UCSD-AML1 (cell line): Measurements from ENCODE around the gene ME2.
"Not testable (repeated sequence)": the region's sequence is repeated elsewhere in the genome, so short reads cannot be mapped to it uniquely, and the experiment has no call there.

Experiments
- DNase-seq: peaks from one replicate; lab custom pipeline; 2025; ENCODE audit not compliant: unreplicated experiment; lab: John Stamatoyannopoulos, UW

ME2 gene

DNA sequence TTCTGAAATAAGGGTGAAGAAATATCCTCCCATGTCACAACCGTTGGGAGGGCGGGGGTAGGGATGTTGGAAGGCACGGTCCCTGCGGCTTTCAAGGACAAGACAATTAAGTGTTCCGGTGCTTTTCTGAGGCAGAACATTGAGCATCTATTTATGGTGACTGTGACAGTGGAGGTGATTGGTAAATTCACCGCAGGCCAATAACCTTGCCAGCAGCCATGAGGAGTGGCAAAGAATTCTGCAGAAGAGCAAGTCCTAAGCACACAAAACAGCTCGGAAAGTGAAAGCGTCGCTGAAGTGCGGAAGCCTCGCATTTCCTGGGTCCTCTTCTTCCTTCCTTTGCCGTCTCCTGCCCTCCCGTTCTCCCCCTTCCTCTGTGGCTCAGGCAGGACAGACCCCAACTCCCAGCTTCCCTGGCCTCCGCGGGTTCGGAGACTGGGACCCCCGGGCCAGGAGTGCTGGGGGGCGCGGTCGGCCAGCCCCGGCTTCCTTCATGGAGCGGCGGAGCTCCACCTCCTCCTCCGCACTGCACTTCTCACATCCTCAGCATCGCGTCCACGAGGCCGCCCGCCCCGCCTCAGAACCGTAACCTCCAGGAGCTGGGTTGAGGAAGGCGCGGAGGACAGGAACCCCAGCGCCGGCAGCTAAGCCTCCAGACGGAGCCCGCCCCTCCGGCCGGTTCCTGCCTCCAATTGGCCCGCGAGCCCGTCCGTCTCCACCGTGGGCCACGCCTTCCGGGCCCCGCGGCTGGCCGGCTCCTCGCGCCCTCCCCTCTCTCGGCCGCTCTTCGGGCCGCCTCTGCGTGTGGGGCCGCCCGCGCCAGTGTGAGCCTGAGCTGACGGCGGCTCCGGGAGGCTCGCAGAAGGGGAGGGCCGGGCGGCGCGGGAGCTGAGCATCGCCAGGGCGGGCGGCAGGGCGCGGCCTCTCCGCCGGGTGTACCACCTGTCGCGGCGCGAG is at the start of gene ME2:
Gene ME2, plus strand, starts transcription at position 774 of the 957 bp plus-strand sequence. CDS start 16,703 bp downstream, outside the sequence.
- DNase-seq, result peak; percentile 97

DNA sequence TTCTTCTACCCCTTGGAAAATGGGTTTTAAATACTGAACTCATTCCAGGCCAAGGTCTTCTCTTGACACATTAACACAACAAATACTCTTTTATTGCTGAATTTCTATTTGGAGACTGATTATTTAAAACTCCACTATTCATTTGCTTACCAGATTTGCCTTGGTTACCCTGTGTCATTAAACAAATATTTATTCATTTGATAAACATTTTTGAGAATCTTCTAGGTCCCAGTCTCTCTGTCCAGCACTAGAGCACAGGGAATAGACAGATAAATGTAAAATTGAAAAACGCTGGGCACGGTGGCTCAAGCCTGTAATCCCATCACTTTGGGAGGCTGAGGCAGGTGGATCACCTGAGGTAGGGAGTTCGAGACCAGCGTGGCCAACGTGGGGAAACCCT is 49.3 kb upstream of the ME2 start:
- no peak for DNase-seq

DNA sequence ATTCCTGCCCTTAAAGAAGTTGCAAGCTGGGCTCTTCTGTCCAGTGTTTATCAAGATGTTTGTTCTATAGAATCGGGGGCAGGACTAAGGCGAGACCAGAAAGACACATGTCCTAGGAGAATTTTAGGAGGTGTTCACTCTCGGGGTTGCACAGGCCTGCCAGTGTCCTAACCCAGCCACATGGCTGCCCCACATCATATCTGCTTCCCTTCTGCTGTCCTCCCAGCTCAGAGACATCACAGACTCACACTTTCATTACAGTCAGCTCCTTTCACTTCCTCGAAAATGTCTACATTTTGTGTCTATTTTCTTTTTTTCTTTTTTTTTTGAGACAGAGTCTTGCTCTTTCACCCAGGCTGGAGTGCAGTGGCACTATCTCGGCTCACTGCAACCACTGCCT is 48.4 kb upstream of the ME2 start:
- DNase-seq, result no peak

DNA sequence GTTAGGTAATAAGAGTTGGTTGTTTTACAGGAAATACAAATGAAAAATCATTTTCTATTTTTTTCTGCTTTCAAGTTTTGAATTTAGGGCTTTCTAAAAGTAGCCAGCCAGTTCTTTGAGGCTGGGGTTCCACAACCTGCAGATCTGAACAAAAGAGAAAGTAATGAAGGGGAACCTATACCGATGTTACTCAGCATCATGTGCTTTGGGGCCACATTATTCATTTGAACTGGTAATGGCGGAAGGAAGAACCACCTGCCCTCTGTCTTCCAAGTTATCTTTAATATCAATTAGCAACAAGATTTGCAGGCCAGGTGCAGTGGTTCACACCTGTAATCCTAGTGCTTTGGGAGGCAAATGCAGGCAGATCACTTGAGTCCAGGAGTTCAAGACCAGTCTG is 46.2 kb upstream of the ME2 start:
- no peak for DNase-seq

DNA sequence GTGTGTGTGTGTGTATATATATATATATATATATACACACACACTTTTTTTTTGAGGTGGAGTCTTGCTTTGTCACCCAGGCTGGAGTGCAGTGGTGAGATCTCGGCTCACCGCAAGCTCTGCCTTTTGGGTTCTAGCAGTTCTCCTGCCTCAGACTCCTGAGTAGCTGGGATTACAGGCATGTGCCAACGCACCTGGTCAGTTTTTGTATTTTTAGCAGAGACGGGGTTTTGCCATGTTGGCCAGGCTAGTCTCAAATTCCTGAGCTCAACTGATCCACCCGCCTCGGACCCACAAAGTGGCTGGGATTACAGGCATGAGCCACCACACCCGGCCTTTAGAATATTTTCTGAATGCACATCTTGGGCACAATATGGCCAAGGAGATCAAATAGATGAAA is 45.4 kb upstream of the ME2 start:
- not testable (repeated sequence) for DNase-seq

DNA sequence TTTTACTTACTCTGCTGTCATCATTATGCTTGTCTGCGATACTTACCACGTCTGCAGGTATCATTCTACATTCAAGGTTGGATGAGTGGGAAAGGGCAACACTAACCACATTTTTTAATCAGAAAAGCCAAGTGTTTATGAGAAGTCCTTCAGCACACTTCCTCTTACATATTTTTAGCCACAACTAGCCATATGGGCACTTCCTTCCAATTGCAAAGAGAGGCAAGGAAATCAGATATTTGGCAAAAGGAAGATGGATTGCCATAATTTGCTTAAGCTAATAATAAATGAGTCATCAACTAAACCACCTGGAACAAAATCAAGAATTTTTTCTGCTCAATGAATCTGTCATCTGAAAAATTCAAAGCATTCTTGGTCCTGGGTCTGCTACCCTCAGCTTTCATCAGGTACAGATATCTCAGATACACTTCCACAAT is 42.4 kb upstream of the ME2 start:
- DNase-seq, result no peak

DNA sequence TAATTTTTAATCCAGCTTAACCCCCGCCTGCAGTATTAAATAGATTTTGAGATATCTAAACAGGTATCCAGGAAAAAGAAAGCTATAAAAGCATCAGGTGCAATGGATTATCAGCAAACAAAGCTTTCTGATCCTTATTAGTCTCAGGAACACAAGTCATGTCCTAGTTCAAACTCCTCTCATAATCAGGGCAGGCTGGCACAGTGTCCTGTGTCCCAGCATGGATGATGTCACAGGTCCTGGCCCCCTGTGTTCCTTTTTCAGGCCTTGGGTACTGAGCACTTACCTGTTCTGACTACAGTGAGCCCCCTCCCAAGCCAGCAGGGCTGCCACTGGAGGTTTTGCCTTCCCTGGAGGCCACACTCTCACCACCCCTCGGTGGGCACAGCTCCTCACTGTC is 39.6 kb upstream of the ME2 start:
- no peak for DNase-seq

DNA sequence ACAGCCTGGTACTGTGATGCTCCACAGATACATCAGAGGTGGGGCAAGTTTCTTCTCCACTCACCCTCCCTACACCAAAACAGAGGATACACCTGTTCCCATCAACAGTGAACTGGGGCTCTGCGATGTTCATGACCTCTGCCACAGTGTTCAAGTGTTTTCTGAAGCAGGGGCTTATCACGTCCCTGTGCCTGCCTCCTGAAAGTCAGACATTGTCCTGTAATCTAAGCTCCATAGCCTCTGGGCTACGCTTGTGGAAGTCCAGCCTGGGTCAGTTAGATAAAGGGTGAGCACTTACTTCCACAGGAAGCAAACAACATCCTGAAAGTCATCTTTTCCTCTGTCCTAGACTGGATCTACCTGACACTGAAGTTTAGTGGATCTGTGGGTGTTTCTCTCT is 38.9 kb upstream of the ME2 start:
- DNase-seq, result no peak

DNA sequence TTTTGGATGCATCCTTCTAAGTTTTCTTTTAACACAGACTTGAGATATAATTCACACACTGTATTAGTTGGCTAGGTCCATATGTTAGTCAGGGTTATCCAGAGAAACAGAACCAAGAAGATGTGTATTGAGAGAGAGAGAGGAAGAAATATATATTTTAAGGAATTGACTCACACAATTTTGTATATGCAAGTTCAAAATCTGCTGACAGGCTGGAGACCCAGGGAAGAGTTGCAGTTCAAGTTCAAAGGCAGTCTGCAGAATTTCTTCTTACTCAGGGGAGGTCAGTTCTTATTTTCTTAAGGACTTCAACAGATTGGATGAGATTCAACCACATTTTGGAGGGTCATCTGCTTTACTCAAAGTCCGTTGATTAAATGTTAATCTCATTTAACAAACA is 36.1 kb upstream of the ME2 start:
- DNase-seq, result no peak

DNA sequence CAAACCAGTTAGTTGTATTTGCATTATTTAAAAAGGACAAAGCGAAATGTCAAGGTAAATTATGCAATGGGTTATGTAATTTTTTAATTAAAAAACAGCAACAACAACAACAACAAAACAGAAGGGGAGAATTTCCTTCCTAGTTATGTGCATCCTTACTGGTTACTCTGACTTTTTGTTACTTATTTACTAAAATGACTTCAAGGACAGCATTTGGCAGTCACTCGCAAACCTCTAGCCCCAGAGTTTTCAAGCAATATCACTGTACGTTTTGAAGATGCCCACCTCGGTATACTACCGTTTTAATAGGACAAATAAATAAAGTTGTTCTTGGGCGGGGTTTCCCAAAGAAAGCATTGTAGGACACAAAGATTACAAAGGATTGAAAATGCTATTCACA is 34.4 kb upstream of the ME2 start:
- DNase-seq, result no peak

DNA sequence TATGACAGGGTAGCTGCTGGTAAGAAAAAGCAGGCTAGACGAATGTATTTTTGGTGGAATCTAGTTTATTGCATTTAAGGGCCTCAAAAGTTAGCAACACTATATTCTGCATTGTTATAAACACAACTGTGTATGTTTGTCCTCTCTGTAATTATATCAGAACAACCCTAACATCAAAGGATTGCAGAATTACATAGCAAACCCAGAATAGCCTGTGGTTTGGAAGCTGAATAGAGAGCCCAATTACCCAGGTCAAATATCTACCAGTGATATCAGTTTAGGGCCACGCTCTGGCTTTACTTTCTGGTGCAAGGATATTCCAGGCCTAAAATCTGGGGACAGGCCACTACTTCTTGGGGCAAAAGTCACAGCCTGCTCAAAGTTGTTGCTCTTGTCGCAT is 34.0 kb upstream of the ME2 start:
- DNase-seq, result no peak

DNA sequence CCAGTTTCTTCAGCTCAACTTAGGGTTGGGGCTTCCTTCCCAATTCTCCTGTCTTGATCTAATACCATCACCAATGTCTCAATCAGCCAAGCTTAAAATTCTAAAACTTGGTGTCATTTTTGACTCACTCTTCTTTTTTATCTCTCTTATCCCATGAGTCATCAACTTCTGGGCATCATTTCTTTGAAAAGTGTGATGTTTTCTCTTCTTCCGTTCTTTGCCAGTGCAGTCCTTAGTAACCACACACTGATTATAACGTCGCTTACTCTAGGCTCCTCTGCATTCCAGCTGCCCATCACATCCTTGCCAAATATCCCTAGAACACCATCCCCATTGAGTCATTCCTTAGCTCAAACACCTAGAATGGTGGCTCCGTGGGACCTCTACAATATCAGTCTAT is 31.7 kb upstream of the ME2 start:
- no peak for DNase-seq

DNA sequence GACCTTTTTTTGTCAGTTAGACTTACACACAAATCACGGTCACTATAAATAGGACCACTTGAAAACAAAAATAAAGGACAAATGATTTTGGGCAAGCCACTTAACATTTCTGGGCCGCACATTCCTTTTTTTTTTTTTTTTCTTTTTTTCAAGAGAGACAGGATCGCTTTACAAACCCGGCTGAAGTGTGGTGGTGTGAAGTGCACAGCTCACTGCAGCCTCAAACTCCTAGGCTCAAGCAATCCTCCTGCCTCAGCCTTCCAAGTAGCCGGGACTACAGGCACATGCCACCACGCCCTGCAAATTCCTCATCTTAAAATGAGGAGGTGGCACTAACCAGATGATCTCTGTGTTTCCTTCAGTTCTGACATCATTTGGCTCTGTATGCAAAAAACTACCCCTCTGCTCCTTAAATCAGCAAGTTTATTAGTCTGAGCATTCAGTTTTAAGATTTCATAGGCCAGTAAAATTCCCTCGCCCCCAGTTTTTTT is 30.8 kb upstream of the ME2 start:
- DNase-seq, result no peak

DNA sequence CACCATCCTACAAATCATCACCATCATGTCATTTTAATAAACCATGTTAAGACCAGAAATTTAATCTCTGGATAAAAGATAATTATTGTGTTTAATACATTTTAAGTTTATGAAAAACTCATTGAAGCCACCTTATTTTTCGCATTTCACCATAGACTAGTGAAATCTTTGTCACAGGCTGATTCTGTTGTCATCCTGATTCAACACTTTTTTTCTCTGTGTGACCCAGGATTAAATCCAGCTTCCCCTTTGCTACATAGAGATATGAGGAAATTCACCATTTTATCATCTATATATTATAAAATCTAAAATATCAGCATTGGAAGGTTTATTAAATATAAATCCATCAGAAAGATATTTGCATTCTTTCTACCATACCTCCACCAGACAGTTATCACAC is 29.9 kb upstream of the ME2 start:
- no peak for DNase-seq

DNA sequence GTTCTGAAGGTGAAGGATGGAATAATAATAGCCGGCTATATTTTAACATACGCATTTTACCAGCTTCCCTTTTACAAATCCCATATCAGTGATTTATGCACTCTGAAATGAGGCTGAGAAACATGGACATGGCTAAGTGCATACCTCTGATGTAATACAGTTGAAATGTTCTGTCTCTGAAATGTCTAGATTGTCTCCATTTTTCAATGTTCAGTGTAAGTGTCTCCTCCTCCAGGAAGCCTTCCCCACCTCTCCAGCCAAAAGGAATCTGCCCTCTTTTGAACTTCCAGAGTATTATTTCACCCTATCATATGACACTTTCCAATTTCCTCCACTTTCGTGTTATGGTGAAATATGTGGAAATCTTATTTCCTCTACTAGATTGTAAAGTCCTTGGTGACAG is 29.5 kb upstream of the ME2 start:
- no peak for DNase-seq

DNA sequence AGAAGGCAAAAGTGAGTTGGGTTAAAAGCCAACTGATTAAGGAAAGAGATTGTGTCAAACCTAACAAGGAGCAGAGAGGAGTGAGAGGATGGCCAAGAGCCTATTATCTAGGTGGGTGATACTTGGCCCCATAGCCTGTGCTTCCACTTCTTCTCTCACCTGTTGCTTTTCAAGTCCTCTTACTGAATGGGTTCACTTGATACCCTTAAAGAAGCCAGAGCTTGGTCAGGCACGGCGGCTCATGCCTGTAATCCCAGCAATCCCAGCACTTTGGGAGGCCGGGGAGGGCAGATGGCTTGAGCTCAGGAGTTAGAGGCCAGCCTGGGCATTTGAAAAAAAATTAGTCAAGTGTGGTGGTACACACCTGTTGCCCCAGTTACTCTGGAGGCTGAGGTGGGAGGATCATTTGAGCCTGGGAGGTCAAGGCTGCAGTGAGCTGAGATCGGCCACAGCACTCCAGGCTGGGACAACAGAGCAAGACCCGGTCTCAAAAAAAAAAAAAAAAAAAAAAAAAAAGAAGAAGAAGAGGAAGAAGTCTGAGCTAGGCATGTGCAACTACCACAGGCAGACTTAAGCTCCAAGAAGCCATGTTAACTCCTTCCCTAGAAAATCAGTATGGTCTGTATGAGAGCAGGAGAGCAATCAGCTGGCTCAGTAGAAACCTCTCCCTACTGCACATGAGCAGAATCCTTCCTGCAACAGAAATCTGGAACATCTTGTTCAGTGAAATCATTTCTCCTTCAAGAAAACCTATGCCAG is 28.4 kb upstream of the ME2 start:
- DNase-seq, result no peak

DNA sequence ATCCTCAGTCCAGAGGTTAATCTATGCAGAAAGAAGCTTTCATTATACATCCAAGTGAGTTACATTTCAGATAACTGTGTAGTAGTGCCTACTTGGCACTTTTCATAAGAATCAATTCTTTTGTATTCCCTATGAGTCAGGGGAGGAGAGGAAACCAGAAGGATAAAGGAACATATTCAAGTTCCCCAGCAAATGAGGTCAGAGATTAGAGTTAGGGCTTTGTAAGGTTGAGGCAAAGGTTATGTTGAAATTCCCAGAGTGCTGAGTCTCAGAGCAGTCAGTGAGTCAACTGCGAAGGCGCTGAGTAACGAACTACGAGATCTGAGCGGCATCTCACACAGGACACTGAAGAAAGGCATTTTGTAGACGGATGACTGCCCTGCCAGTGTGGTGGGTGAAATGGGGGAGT is 25.1 kb upstream of the ME2 start:
- no peak for DNase-seq

DNA sequence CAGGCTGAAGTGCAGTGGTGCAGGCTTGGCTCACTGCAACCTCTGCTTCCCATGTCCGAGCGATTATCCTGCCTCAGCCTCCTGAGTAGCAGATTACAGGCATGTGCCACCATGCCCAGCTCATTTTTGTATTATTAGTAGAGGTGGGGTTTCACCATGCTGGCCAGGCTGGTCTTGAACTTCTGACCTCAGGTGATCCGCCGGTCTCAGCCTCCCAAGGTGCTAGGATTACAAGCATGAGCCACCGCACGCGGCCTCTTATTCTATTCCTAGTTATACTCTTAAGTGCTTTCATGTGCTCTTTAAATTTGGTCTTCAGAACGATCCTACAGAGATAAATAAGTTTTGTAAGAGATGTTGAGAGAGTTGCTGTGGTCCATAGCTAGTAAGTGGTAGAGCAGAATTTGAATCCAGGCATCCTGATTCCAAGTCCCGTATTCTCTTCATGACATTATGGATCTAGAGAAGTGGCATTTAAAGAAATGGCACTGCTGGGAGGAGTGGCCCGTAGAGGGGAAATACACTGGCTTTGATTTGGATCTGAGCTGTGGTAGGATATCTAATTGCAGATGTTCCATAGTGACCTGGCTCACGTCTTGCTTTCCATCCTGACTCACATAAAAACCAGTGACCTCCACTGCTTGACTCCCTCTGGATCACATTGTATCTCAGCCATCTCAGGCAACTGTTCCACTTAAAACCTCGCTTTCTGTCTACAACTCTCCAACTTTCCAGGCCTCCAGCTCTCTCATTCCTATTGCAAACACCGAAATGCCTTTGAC is 22.8 kb upstream of the ME2 start:
- DNase-seq, result no peak

DNA sequence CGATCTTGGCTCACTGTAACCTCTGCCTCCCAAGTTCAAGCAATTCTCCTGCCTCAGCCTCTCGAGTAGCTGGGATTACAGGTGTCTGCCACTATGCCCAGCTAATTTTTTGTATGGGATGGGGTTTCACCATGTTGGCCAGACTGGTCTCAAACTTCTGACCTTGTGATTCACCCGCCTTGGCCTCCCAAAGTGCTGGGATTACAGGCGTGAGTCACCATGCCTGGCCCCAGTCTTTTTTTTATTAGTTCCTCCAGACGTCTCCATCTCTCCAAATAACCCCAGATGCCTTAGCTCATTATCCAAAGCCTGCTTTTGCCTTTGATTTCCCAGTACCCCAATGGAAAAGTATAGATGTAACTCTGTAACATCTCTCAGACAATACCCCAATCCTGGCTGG is 21.8 kb upstream of the ME2 start:
- DNase-seq, result not testable (repeated sequence)

DNA sequence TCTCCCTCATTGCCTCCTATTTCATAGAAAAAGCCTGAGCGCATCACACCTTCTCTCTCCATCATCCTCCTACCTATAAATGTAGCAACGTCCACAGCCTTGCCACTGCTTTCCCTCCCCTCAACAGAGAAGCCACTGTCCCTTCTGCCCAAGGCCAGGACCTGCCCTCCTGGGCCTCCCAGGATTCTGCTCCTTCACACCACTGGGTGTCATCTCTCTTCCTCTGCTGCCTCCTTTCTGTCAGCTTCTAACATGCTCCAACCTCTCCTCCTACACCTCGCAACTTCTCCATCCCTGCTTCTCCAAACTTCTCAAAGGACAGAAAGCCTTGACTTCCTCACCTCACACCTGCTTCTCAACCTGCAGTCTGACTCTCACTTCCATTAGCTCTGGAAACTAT is 21.2 kb upstream of the ME2 start:
- DNase-seq, result no peak
